H1 (cell line): ENCODE data around the gene CEACAM1. TPM values are rescaled to one million over a fixed set of nuclear protein-coding genes. Genes with fewer than 3 reads are reported as not detected.
A peak's percentile ranks its signal among the peaks of the same experiment; 100 is the strongest.

Source experiments
- CTCF ChIA-PET: fragments of 300-600 bp; sonication (Branson Sonifier 250); formaldehyde crosslinking; loops from one replicate; lab custom pipeline; 2021; ENCODE audit not compliant: partially characterized antibody; lab: Charles Lee
- POLR2A ChIA-PET: fragments of 300-600 bp; sonication (Branson Sonifier 250); formaldehyde crosslinking; loops from one replicate; lab custom pipeline; 2021; ENCODE audit warnings: inconsistent platforms; ENCODE audit not compliant: partially characterized antibody; lab: Charles Lee
- DNase-seq, 2 experiments: peaks; one replicate each; pipeline versions ENCODE4 v3.0.0 to v3.0.0-alpha.2; 2010 to 2022; ENCODE audit warnings: low spot score in 2 of 2, low read depth in 1 of 2, mixed read lengths in 1 of 2
- FAIRE-seq: peaks from 2 replicates; lab custom pipeline; 2011; peaks lifted over from hg19 to GRCh38; lab: Jason Lieb, UNC
- H2AFZ ChIP-seq: 2 replicates; pipeline ENCODE4 v1.8.1; 2012; ENCODE audit warnings: low read length, inconsistent platforms
- H2AK5ac ChIP-seq: 2 replicates; pipeline ENCODE4 v1.6.1; 2013; ENCODE audit warnings: low read depth, low read length
- H2BK120ac ChIP-seq: replicated peaks from 2 replicates; pipeline ENCODE3; 2013; ENCODE audit warnings: low read depth, low read length, inconsistent platforms
- H2BK12ac ChIP-seq: 2 replicates; pipeline ENCODE4 v1.6.1; 2013; ENCODE audit warnings: low read depth, low read length
- H2BK15ac ChIP-seq: 2 replicates; pipeline ENCODE4 v1.6.1; 2013; ENCODE audit warnings: low read length
- H2BK20ac ChIP-seq: 2 replicates; pipeline ENCODE4 v1.6.1; 2013; ENCODE audit warnings: low read length
- H2BK5ac ChIP-seq: 2 replicates; pipeline ENCODE4 v1.6.1; 2013; ENCODE audit warnings: low read depth, low read length
- H3K14ac ChIP-seq: 2 replicates; pipeline ENCODE4 v1.6.1; 2013; ENCODE audit warnings: inconsistent platforms; ENCODE audit not compliant: insufficient read length
- H3K18ac ChIP-seq: 2 replicates; pipeline ENCODE4 v1.6.1; 2013; ENCODE audit warnings: low read length; ENCODE audit errors: extremely low read depth
- H3K23ac ChIP-seq: 2 replicates; pipeline ENCODE4 v1.6.1; 2013; ENCODE audit warnings: inconsistent platforms; ENCODE audit not compliant: insufficient read length
- H3K23me2 ChIP-seq: 2 replicates; pipeline ENCODE4 v1.6.1; 2013; ENCODE audit warnings: low read depth, low read length
- H3K27ac ChIP-seq: 2 replicates; pipeline ENCODE4 v1.6.1; 2011; ENCODE audit warnings: low read depth, low read length, inconsistent platforms
- H3K27me3 ChIP-seq, 4 experiments: replicated peaks in 1 of 4; 1 replicate in 1 of 4; 2 replicates in 3 of 4; pipeline versions ENCODE4 v1.6.1 to v1.8.1; 2011 to 2013; ENCODE audit warnings: low read length in 3 of 4, mild to moderate bottlenecking in 3 of 4, inconsistent platforms in 2 of 4, mixed read lengths in 2 of 4, moderate library complexity in 1 of 4; ENCODE audit not compliant: control insufficient read depth in 3 of 4, insufficient read depth in 3 of 4; ENCODE audit errors: extremely low read depth in 1 of 4
- H3K36me3 ChIP-seq, 4 experiments: 2 replicates each; pipeline versions ENCODE4 v1.6.1 to v1.8.1; 2011 to 2013; ENCODE audit warnings: mild to moderate bottlenecking in 4 of 4, low read length in 3 of 4, moderate library complexity in 2 of 4, control low read depth in 1 of 4, inconsistent platforms in 1 of 4; ENCODE audit not compliant: insufficient read depth in 4 of 4, control insufficient read depth in 2 of 4
- H3K4ac ChIP-seq: replicated peaks from 2 replicates; pipeline ENCODE3; 2013; ENCODE audit warnings: low read length, low read depth, mixed read lengths, inconsistent platforms; ENCODE audit not compliant: insufficient read length
- H3K4me1 ChIP-seq, 4 experiments: replicated peaks in 1 of 4; 1 replicate in 1 of 4; 2 replicates in 3 of 4; pipeline versions ENCODE4 v1.6.1 to v1.8.1; 2011 to 2013; ENCODE audit warnings: low read length in 3 of 4, inconsistent platforms in 2 of 4, mixed read lengths in 1 of 4; ENCODE audit not compliant: insufficient read depth in 4 of 4, control insufficient read depth in 3 of 4
- H3K4me2 ChIP-seq, 2 experiments: 2 replicates each; pipeline versions ENCODE4 v1.6.1 to v1.8.1; 2011 to 2013; ENCODE audit warnings: low read depth in 2 of 2, low read length in 2 of 2, control low read depth in 1 of 2, inconsistent platforms in 1 of 2, mild to moderate bottlenecking in 1 of 2; ENCODE audit not compliant: insufficient read depth in 1 of 2
- H3K4me3 ChIP-seq, 4 experiments: fragments of 200-600, 300-600 bp in 1 of 4; sonication (generic), shearing (Covaris generic), sonication (Bioruptor Twin) in 1 of 4; 2 replicates each; pipeline versions ENCODE4 v1.5.1 to v1.8.1; 2011 to 2016; ENCODE audit warnings: low read length in 4 of 4, low read depth in 3 of 4, control low read depth in 2 of 4, inconsistent platforms in 2 of 4, mild to moderate bottlenecking in 2 of 4, mixed read lengths in 1 of 4, moderate library complexity in 1 of 4; ENCODE audit not compliant: insufficient read depth in 2 of 4; ENCODE audit errors: extremely low read depth in 1 of 4
- H3K56ac ChIP-seq: replicated peaks from 2 replicates; pipeline ENCODE3; 2013; ENCODE audit warnings: low read depth, mild to moderate bottlenecking, mixed read lengths, low read length, inconsistent platforms; ENCODE audit not compliant: insufficient read length
- H3K79me1 ChIP-seq: 2 replicates; pipeline ENCODE4 v1.6.1; 2013; ENCODE audit warnings: low read depth, low read length, control low read depth
- H3K79me2 ChIP-seq, 2 experiments: 2 replicates each; pipeline versions ENCODE4 v1.6.1 to v1.8.1; 2012 to 2013; ENCODE audit warnings: low read length in 2 of 2, mild to moderate bottlenecking in 2 of 2, inconsistent platforms in 1 of 2; ENCODE audit not compliant: insufficient read depth in 2 of 2, control insufficient read depth in 1 of 2
- H3K9ac ChIP-seq, 4 experiments: replicated peaks in 1 of 4; 1 replicate in 1 of 4; 2 replicates in 3 of 4; pipeline versions ENCODE4 v1.6.1 to v1.8.1; 2011 to 2013; ENCODE audit warnings: low read depth in 3 of 4, low read length in 3 of 4, control low read depth in 2 of 4, mild to moderate bottlenecking in 2 of 4, moderate library complexity in 2 of 4, inconsistent platforms in 1 of 4; ENCODE audit errors: extremely low read depth in 1 of 4
- H3K9me3 ChIP-seq, 2 experiments: 2 replicates each; pipeline versions ENCODE4 v1.6.1 to v1.8.1; 2012 to 2013; ENCODE audit warnings: mild to moderate bottlenecking in 2 of 2, moderate library complexity in 2 of 2, control low read depth in 1 of 2, inconsistent platforms in 1 of 2, low read depth in 1 of 2, low read length in 1 of 2, mixed read lengths in 1 of 2; ENCODE audit not compliant: insufficient read depth in 2 of 2
- H4K20me1 ChIP-seq, 2 experiments: replicated peaks in 1 of 2; 2 replicates each; pipeline versions ENCODE3 to v1.8.1; 2011 to 2013; ENCODE audit warnings: inconsistent platforms in 2 of 2, low read length in 2 of 2, mild to moderate bottlenecking in 1 of 2; ENCODE audit not compliant: insufficient read depth in 2 of 2, control insufficient read depth in 1 of 2
- H4K5ac ChIP-seq: 2 replicates; pipeline ENCODE4 v1.6.1; 2013; ENCODE audit warnings: low read length, low read depth, mixed read lengths, inconsistent platforms; ENCODE audit not compliant: insufficient read length
- H4K8ac ChIP-seq: 2 replicates; pipeline ENCODE4 v1.8.0; 2013; ENCODE audit warnings: mild to moderate bottlenecking, moderate library complexity, low read length, inconsistent platforms; ENCODE audit not compliant: insufficient read depth; ENCODE audit errors: extremely low read depth
- H4K91ac ChIP-seq: replicated peaks from 2 replicates; pipeline ENCODE3; 2013; ENCODE audit warnings: low read length, mixed read lengths, inconsistent platforms; ENCODE audit not compliant: insufficient read length
- CTCF ChIP-seq, 3 experiments: IDR thresholded peaks; 1 replicate in 2 of 3; 2 replicates in 1 of 3; pipeline versions ENCODE4 v1.5.1 to v1.6.1; 2011; ENCODE audit warnings: low read length in 3 of 3, mild to moderate bottlenecking in 3 of 3, inconsistent platforms in 2 of 3, low read depth in 1 of 3, moderate library complexity in 1 of 3; ENCODE audit not compliant: insufficient read depth in 1 of 3; ENCODE audit errors: control extremely low read depth in 1 of 3
- POLR2A ChIP-seq, 2 experiments: IDR thresholded peaks; 1 replicate in 1 of 2; 2 replicates in 1 of 2; pipeline ENCODE4 v1.6.1; 2011; ENCODE audit warnings: low read depth in 2 of 2, low read length in 2 of 2, mild to moderate bottlenecking in 2 of 2; ENCODE audit errors: control extremely low read depth in 1 of 2
- WGBS, 2 experiments: shearing (Covaris generic) in 1 of 2; methylation state at CpG; one replicate each; pipeline versions ENCODE4 v1.1.6 to v1.1.7; 2013 to 2015; ENCODE audit warnings: low lambda C conversion rate in 2 of 2, mixed read lengths in 2 of 2, inconsistent platforms in 1 of 2, low coverage in 1 of 2, missing lambda C conversion rate in 1 of 2; ENCODE audit not compliant: insufficient replicate concordance in 2 of 2, insufficient coverage in 1 of 2, insufficient read length in 1 of 2; ENCODE audit errors: extremely low coverage in 1 of 2, missing lambda C conversion rate in 1 of 2; 5-methylcytosine and 5-hydroxymethylcytosine counted together
- polyA plus RNA-seq, 7 experiments: library from polyadenylated mRNA; depleted of rRNA in 3 of 7; stranded (reverse) in 5 of 7; unstranded in 2 of 7; fragments of >200 nt in 5 of 7; fragments of 200-250 nt in 2 of 7; gene quantifications; 1 replicate in 5 of 7; 2 replicates in 1 of 7; 4 replicates in 1 of 7; pipeline versions ENCODE4 v1.2.1 to v1.2.3, GENCODE V29; 2011 to 2013; ENCODE audit warnings: missing spikeins in 2 of 7, mixed read lengths in 2 of 7
- total RNA-seq: library from RNA; stranded (reverse); fragmentation: NEBNext Ultra II Directional; extraction: Animal tissue kit (Norgen Biotek cat#: 25700); gene quantifications from 2 replicates; pipeline ENCODE4 v1.2.1, GENCODE V29; 2021

CEACAM1 gene
- total and polyA plus RNA-seq, 2 of the 8 experiments (the other 6 are each of a cell fraction or from before 2014, with no cell fraction given): 1.8 to 3.6 TPM

- Histone ChIP-seq H3K18ac (peak overlapping the region; percentile 62; the same call in 1 of the 2 replicates), H3K36me3 (no peaks in the 10 kb centered on the region), H4K5ac (peak overlapping the region; percentile 54), H2BK12ac (no peak overlapping the region; the same call in 1 of the 2 replicates), H3K14ac (no peak overlapping the region), H3K27me3 (no peaks in the 10 kb centered on the region), H3K79me1 (no peaks in the 10 kb centered on the region), H3K4me1 (peaks cover 14 to 40% (median 34%) of the 10 kb centered on the region in 4 experiments), H2BK20ac (peak overlapping the region; percentile 93; the same call in 1 of the 2 replicates), H3K79me2 (no peaks in the 10 kb centered on the region), H3K56ac (no peak overlapping the region), H3K4me2 (peak overlapping the region; percentile 52 to 64), H2AK5ac (no peak overlapping the region; the same call in 1 of the 2 replicates), H3K9ac (no peak overlapping the region), H3K23me2 (no peaks in the 10 kb centered on the region), H4K91ac (peak overlapping the region; percentile 83), H3K4me3 (peak overlapping the region in 1 of 4 experiments; percentile 36; a peak in 1 of 8 replicates), H2BK120ac (peak overlapping the region; percentile 24), H2BK5ac (peak overlapping the region; percentile 94; the same call in 1 of the 2 replicates), H3K23ac (no peak overlapping the region), H3K4ac (no peak overlapping the region), H3K9me3 (no peaks in the 10 kb centered on the region), H2AFZ (no peak overlapping the region), H3K27ac (no peak overlapping the region; the same call in 1 of the 2 replicates), H4K20me1 (no peaks in the 10 kb centered on the region), H2BK15ac (no peak overlapping the region; the same call in 1 of the 2 replicates), H4K8ac (no peak overlapping the region)
- TF ChIP-seq POLR2A (IDR thresholded peaks at IDR 0.05; ENCODE audit: control extremely low read depth in 1 of 2, low read depth in 2 of 2, low read length in 2 of 2) (peak in 1 of 2 experiments; percentile 39; a peak in 1 of 3 replicates), CTCF (IDR thresholded peaks at IDR 0.05; ENCODE audit: control extremely low read depth in 1 of 3, insufficient read depth in 1 of 3, low read depth in 1 of 3, low read length in 3 of 3) (no peak)
- WGBS, 2 experiments: 40% methylated on average over 3 of the region's 4 CpGs; no CpG with 5 or more reads in 1 of the 2 experiments
- DNase-seq (no peak), FAIRE-seq (no peak)
- ChIA-PET CTCF (interaction anchor here (0.6 to 5.1 kb wide), 10 partner anchors 9 to 795 kb away, joined by 3 to 30 read pairs (median 6); partner anchors contain the start of gene CEACAM1), POLR2A (interaction anchor here (0.7 to 2.1 kb wide), 8 partner anchors 12 to 56 kb away, joined by 3 to 6 read pairs (median 4); partner anchors contain the start of gene CEACAM1)
These were observed 52.9 kb downstream of the CEACAM1 start for GRCh38 chr19:42475366-42475765.
